ENCODE results near the gene XRCC3.

The XRCC3 gene

DNA sequence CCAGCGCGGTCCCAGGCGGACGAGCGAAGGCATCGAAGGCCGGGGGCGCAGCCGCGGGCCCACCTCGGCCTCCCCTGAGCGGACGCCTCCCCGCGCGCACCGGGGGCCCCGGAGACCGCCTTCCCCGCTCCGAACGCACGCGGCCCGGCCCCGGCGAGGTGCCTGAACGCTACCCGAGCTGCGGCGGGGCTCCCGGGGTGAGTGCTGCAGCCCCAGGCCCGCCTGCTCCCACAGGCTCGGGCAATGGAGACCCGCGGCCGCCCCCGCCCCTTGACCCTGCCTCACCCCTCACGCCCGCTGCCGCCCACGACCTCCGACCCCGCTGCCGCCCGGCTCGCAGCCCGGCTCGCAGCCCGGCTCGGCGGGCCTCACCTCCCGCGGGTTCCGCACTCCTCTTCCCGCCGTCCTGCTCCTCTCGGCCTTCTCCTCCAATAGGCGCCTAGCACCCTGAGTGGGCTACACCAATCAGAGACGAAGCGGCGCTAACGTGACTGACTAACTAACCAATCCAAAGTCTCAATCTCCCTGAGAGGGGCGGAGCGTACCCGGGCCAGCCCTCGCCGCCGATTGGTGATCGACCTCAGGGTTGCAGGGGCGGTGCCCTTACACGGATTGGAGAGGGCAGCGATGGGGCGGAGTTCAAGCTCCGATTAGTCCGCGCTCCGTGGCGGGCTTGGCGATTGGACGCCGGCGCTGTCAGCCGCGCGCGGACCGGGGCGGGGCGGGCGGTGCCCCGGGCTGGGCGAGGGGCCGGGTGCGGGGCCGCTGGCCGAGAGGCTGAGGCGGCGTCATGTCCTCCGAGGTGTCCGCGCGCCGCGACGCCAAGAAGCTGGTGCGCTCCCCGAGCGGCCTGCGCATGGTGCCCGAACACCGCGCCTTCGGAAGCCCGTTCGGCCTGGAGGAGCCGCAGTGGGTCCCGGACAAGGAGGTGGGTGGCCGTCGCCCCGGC, at the start of gene XRCC3, which contains the start of gene ZFYVE21:
XRCC3 (minus strand) TSS at position 400 of the 949 bp plus-strand sequence. CDS start 4,364 bp downstream, outside the sequence.
ZFYVE21 (plus strand) TSS at position 759 of the 949 bp plus-strand sequence; CDS start at position 791, 32 bp downstream.
- peak; percentile 99 for DNase-seq (ENCODE audit: low read depth)

DNA sequence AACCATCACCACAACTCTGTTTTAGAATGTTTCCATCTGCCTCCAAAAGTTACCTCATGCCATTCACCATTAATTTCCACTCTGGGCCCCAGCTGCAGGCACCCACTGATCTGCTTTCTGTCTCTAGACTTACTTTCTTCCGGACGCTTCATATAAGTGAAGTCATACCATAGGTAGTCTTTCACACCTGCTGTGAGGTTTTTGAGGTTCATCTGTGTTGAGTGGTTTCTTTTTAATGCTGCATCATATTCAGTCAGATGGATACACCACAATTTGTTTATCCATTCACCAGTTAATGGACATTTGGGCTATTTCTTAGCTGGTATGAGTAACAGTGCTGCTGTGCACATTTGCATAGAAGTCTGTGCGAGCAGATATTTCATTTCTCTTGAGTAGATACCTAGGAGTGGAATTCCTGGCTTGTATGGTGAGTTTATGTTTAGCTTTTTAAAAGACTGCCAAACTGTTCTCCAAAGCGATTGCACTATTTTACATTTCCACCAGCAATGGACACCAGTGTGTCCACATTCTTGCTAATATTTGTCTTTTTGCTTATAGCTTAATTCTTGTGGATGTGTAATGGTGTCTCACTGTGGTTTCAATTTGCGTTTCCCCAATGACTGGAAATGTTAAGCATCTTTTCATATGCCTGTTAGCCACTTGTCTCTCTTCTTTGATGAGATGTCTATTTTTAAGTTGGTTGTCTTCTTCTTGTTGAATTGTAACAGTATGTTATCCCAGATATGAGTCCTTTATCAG, 48.7 kb upstream of the XRCC3 start:
- no peak for DNase-seq (ENCODE audit: low read depth)

DNA sequence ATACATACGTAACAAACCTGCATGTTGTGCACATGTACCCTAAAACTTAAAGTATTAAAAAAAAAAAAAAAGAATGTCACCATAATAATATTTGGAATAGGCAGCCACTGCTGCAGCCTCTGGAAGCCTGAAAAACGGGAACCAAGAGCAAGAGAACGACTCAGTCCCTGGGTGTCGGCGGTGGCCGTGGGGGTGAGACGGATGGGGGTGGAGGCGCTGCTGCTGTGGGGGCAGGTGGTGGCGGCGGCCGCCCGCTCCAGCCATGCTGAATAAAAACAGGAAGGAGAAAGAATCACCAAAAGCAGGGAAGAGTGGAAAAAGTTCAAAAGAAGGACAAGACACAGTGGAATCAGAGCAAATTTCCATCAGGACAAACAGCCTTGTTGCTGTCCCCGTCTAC, 47.3 kb upstream of the XRCC3 start:
- no peak for DNase-seq (ENCODE audit: low read depth)

DNA sequence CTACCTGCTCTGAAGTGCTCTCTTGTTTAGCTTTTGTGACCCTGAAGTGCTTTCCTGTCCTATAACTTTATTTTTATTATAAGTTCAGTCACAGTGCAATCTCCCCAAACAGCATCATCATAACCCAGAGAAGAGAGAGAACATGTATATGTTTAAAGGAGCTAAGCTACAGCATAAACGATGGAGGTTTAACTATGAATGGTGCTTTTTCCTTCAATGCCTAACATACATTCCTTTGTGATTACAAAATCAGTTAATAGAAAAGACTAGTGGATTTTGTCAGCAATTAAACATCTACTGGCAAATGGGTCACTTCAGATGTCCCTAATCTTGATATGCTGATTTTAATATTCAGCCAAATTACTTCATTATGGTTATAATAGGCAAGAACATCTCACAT, 46.8 kb upstream of the XRCC3 start:
- DNase-seq (ENCODE audit: low read depth): no peak

DNA sequence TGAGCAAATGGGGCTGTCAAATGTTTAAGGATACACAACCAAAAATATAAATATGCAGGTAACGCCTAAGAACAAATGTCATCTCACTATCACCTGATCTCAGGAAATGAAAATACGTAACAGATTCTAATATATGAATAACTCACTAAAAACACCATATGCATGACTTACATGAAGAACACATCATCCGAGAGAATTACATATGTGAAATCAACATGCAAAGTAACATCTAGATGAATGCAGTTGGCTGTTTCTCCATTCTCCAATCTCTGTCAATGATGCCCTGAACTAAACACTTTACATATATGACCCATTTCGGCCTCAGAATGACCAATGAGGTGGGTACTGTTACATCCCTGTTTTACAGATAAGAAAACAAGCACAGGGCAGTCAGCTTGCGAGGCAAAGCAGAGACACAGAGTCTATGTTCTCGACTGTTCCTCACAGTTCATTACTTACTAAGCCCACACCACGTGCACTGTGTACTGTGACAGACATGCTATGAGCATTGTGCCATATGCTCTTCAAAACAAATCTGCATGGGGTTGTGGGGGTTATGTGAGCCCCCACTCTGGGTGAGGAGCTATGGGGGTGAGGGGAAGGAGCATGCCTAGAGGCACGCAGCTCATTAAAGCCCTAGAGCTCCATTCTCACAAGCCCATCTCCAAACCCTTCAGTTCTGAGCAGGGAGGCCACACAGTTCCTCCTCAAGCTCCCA, 43.0 kb upstream of the XRCC3 start:
- DNase-seq (ENCODE audit: low read depth): no peak

DNA sequence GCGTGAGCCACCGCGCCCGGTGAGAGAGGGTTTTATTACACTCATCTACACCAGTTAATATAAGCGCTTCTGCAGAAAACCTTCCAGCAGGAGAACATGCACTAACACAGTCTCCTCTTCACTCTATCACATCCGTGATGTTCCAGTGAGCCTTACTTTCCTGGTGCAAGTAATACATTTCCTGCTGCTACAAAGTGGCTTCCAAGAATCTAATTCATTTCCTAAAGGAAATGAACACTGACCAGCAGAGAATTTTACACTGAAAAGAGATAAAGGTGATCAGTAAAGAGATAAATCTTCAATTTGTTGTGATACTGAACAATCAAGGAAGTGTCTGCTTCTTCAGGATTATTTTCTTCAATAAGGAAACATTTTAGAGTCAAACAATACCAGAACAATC, 39.8 kb upstream of the XRCC3 start:
- DNase-seq (ENCODE audit: low read depth): no peak

DNA sequence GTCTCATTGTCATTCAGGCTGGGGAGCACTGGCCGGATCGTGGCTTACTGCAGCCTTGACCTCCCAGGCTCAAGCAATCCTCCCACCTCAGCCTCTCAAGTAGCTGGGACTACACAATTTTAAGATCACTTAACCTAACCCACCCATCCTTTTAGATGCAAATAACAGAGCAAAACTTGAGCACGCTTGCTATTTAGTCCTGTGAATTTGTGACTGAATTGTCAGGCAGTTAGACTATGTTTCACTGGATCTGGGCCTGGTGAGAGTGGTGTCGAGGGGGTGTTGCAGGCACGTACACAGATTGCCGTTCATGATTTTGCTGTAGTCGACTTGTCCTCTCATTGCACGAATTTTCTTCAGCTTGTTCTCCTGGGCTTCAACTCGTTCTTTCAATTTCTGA, 38.5 kb upstream of the XRCC3 start:
- no peak for DNase-seq (ENCODE audit: low read depth)

DNA sequence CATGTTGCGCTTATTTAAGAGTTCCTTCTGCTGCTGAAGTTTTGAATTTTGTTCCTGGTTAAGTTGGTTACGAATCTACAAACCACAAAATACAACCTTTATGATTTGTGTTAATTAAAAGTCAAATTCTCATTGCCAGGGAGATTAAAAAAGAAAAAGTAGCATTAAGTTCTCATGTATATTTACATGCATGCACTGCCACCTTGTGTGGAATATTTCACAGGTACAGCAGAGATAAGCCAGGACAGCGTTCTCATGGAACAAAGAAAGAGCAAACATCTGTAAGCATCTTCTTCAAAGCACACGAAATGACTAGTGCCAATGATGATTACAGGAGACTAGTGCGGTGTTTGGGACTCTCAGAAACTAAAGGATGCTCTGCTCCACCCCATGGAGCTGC, 34.6 kb upstream of the XRCC3 start:
- DNase-seq (ENCODE audit: low read depth): no peak

DNA sequence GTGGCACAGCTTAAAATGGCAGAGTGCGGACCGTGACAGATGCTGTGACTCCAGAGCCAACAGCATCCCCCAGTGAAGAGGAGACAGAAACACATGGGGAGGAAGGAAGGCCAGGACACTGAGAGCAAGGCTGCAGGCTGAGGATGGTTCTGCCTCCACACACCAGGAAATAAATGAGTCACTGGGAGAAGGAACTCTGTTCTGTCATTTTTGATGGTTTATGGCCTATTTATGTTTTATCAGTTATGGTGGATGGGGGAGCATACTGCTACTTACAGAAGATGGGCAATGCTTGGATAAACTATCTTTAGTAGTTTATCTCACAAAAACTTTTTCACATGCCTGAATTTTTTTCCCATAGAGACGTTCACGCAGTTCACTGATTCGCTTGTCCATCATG, 34.2 kb upstream of the XRCC3 start:
- DNase-seq (ENCODE audit: low read depth): no peak

DNA sequence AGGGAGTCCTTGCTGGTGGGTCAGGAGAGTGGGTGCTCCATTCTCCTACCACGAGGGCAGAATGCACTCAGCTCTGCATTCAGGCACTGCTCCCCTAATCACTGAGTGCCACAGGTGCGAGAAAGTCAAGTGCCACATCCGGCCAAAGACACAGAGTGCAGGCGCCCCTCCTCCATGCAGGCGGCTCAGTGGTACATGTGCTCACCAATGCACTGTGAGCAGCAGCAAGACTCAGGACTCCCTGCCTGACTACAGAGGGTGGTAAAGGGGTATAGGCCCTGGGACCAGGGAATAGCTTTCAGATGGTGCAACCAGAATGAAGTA, 33.2 kb upstream of the XRCC3 start:
- no peak for DNase-seq (ENCODE audit: low read depth)

DNA sequence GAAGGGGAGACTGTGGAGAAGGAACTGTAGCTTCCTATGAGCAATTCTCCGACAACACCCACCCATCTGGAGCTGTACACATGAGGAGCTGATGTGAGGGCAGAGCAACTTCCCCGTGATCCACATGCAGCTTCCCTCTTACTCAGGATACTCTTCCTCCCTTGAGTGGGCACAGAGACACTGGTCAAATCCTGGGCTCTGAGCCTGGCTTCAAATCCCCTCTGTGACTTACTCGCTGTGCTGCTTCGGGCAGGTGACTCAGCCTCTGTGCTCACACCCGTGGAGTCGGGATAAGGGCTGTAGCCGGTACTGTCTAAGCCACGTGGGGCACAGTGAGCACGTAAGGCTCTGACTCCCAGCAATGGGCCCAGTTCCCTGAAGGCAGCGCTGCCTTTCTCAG, 31.4 kb upstream of the XRCC3 start:
- DNase-seq (ENCODE audit: low read depth): no peak

DNA sequence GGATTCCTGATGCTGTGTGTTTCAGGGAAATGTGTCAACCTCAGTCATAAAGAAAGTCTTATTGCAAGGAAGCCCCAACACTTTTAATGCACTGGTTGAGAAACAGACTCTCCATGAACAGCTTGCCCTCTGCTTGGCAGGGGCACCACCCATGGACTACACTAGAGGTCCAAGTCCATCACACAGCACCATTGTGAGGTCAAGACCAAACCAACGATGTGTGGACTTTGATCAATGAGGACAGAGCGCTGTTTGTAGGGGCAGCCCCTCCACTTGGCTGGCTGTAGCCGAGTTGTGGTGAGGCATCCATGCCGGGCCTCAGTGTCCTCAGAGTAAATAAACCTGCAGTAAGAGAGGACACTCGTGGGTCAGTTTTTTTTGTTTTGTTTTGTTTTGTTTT, 30.2 kb upstream of the XRCC3 start:
- DNase-seq (ENCODE audit: low read depth): no peak

DNA sequence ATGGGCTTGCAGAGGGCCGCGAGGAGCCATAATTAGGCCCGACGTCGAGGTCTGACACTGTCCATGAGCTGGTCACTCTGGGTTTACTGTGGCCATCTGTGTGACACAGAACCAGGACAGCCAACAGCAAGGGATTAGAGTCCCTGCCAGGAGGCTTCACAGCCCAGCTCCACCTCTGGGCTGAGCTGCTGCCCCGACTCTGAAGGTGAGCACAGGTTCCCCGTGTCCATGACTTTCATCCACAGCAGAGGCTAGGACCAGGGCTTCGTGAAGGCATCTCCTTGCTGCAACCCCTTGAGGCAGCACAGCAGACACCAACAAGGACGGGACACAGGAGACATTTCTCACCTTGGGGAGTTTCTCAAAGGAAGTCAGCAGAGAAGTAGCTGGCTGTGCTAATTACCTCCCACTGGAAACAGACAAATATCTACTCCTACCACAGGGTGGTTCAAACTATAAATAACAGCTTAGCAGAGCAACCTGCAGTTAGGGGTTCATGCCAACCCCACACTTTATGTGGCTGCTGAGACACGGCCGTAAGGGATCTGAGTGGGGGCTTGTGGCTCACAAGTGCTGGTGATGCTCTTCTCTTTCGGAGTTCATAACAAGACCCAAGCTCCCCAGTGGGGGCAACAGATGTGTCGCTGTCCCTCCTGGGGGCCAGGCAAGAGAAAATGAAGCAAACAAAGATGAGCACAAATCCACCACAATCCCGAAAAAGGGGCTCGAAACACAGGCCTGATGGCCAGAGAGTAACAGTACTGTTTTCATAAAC, 29.6 kb upstream of the XRCC3 start:
- DNase-seq (ENCODE audit: low read depth): no peak

DNA sequence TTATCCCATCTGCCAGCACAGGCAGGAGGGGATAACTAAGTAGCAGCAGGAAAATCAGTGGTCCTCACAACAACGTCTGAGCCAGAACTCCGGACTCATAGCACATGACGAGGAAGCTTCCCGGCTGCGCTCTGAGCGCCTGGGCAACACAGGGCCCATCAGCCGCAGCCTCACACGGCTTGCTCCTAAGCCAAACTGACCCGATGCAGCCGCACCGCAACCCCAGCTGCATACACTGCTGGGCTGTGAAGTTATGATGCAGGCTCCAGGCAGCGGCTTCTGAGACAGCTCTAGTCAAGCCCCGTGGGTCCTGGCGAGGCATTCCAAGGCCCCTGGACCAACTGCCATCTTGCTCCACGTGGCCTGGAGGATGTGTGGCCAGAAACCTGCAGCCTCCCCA, 28.4 kb upstream of the XRCC3 start:
- no peak for DNase-seq (ENCODE audit: low read depth)

DNA sequence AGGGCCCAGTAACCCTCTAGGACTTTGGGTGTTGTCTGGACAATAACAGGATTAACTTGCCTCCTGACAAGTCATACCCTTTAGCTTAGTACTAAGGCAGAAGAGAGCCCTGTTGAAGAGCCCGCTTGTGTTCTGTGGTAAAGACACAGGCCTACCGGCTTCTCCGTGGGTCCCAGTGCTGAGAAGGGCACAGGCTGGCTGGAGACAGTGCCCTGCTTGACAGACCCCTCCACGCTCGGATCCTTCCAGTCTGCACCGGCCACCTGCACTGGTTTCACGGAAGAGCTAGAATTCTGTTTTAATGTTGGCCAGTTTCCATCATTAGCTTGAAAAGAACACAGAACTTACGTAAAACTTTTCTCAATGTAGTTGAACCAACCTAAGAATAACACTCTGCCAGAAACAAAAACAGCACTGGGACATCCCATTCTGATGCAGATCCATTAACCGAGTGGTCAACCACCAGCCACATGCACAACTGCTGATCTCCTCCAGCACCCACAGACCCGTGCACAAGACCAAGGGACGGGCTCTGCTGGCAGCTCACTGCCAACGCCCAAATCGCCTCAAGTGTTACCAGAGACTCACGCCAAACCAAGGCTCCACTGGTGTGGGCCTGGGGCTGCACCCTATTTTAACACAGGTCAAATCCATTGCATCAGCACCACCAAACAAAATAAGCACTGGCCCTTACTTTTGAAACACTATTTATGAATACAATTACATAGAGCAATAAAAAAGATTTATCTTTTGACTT, 27.4 kb upstream of the XRCC3 start:
- no peak for DNase-seq (ENCODE audit: low read depth)

DNA sequence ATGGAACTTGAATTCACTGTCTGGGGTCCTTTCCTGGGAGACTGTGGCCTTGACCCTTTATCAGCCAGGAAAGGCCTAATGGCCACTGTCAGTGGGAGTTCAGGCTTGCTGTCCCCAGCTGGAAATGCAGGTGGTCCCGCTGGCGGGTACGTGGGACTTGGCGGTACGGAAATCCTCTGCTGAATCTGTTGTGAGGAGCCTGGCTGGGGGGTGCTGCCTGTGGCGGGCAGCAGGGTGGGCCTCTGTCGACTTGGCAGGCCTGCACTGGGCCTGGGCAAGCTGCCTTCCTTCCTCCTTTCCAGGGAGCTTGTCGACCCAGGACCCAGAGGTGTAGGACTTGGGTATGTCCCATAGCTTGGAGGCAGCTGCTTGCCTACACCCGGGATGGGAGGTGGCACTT, 26.6 kb upstream of the XRCC3 start:
- no peak for DNase-seq (ENCODE audit: low read depth)

DNA sequence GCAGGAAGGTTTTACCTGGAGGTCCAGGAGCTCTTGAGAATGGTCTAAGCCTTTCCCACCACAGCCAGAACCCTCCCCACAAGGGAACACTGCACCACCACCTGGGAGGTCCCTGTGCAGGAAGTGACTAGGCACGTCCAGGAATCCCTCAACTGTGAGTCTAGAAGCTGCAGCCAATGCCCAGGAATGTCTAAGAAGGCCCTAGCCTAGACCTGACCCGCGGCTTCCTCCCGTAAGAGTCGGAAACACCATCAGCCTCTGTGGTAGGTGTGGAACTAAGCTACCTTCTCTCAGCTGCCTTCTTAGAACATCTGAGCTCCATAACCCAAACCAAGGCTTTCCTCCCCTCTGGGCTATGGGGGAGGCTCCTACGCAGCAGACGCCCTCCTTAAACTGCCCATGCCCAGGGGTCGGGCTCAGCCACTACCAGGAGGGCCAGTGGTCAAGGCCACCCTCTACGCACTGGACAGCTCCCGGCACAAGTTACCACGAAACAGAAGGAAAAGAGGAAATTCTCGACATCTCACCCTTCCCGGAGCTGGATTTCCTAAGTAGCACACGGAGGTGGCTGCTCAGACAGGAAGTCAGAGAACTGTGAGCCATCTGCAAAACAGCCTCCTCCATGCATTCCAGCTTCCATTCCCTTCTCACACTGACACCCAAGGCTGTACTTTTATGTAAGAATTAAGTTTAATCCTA, 25.9 kb upstream of the XRCC3 start:
- DNase-seq (ENCODE audit: low read depth): no peak

DNA sequence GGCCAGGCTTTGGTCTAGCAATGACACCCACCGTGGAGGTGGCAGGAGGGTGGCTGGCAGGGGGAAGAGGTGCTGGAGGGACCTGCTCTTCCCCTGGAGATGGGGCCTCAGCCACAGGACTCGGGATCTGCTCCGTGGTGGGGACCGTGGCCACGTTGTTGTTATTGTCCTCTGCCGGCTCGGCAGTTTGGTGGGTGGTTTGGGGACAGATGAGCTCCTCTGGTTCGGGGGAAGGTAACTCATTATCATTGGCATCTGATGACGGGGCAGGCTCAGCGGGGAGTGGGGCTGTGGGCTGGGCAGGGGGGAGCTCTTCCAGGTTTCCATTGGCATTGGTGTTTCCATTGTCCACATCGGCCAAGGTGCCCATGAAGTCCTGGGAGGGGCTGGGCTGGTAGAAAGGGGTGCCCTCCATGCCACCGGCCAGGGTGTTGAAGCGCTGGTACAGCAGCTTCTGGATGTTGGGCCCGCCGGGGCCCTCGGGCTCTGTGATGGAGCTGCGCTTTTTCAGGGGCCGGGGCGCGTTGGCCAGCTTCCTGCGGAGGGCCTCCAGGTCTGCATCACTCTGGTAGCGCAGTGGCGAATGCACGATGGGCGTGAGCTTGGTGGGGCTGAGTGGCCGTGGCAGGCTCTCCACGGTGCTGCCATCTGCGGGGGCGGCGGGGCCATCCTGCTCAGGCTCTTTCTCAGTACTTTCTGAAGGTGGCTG, 24.7 kb upstream of the XRCC3 start:
- no peak for DNase-seq (ENCODE audit: low read depth)

DNA sequence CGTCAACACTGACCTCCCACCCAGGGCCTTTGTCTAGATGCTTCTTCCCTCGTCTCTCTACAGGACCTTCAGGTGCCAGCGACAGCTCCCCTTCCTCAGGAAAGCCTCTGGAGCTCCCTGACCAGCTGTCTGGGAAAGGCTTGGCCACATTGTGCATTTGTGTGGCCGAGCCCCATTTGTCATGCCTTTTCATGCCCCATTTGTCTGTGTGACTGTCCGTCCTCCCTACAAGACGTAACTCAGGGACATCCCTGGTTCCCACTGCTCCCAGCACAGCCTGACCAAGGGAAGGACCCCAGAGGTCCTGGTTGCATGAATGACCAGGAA, 24.2 kb upstream of the XRCC3 start:
- no peak for DNase-seq (ENCODE audit: low read depth)

All from fibroblast of gingiva (primary cell).